K562 (cell line): Measurements from ENCODE around the gene RFX7. TPM values are rescaled to one million over a fixed set of nuclear protein-coding genes. Genes with fewer than 3 reads are reported as not detected.
"Not testable (repeated sequence)": the region's sequence is repeated elsewhere in the genome, so short reads cannot be mapped to it uniquely, and the experiment has no call there.

ENCODE experiments used
- ATAC-seq: fragments of 200-7000 bp; cut with Tn5 transposase; 3 replicates; pipeline ENCODE4 v1.9.1; 2020; ENCODE audit warnings: moderate library complexity
- BruUV-seq: library from RNA; stranded (reverse); fragments of 400-500 nt; replicated peaks from 2 replicates; lab custom pipeline; 2021; lab: Mats Ljungman, UMichigan
- CTCF ChIA-PET: fragments of 300-600 bp; formaldehyde crosslinking; extraction: SDS; loops from one replicate; lab custom pipeline; 2021; ENCODE audit warnings: low intra/inter-chr PET ratio; lab: Yijun Ruan, JAX
- POLR2A ChIA-PET: fragments of 300-600, 350-650 bp; sonication (Branson Sonifier 250); formaldehyde crosslinking; extraction: SDS; loops from one replicate; lab custom pipeline; 2021; ENCODE audit warnings: antibody characterized with exemption, inconsistent platforms; lab: Yijun Ruan, JAX
- DNase-seq, 4 experiments: peaks; one replicate each; pipeline versions ENCODE4 v3.0.0 to v3.0.0-alpha.2; 2011 to 2018; ENCODE audit warnings: low spot score in 3 of 4, mixed read lengths in 3 of 4; ENCODE audit errors: extremely low read depth in 1 of 4
- FAIRE-seq: peaks from 2 replicates; lab custom pipeline; 2011; peaks lifted over from hg19 to GRCh38; lab: Jason Lieb, UNC
- H2AFZ ChIP-seq: 2 replicates; pipeline ENCODE4 v1.6.0; 2011; ENCODE audit warnings: low read depth, low read length, control low read depth, inconsistent platforms
- H3K27ac ChIP-seq: fragments of 200-600 bp; 3 replicates; pipeline ENCODE4 v1.8.0; 2011; ENCODE audit warnings: low read depth, mild to moderate bottlenecking, control low read depth, inconsistent platforms, low read length, moderate library complexity, mixed read lengths; ENCODE audit errors: extremely low read depth
- H3K27me3 ChIP-seq, 2 experiments: fragments of 300-600 bp in 1 of 2; 2 replicates in 1 of 2; 3 replicates in 1 of 2; pipeline versions ENCODE4 v1.6.0 to v1.8.0; 2011; ENCODE audit warnings: inconsistent platforms in 2 of 2, low read length in 2 of 2, mild to moderate bottlenecking in 1 of 2, mixed read lengths in 1 of 2, moderate library complexity in 1 of 2; ENCODE audit not compliant: control insufficient read depth in 2 of 2, insufficient read depth in 2 of 2
- H3K36me3 ChIP-seq: fragments of 300-600 bp; 3 replicates; pipeline ENCODE4 v1.8.0; 2011; ENCODE audit warnings: mild to moderate bottlenecking, low read length, inconsistent platforms; ENCODE audit not compliant: control insufficient read depth, insufficient read depth
- H3K4me1 ChIP-seq, 2 experiments: fragments of 200-600 bp in 1 of 2; replicated peaks in 1 of 2; 2 replicates in 1 of 2; 3 replicates in 1 of 2; pipeline versions ENCODE4 v1.5.1 to v1.8.0; 2011; ENCODE audit warnings: inconsistent platforms in 2 of 2, low read length in 2 of 2, mild to moderate bottlenecking in 1 of 2, mixed read lengths in 1 of 2, moderate library complexity in 1 of 2; ENCODE audit not compliant: control insufficient read depth in 2 of 2, insufficient read depth in 2 of 2
- H3K4me2 ChIP-seq: 2 replicates; pipeline ENCODE4 v1.6.1; 2011; ENCODE audit warnings: low read length, control low read depth, inconsistent platforms, mixed read lengths; ENCODE audit not compliant: insufficient read depth
- H3K4me3 ChIP-seq: fragments of 200-600 bp; sonication (generic), shearing (Covaris generic); 2 replicates; pipeline ENCODE4 v1.5.1; 2016; ENCODE audit warnings: control low read depth, inconsistent platforms
- H3K79me2 ChIP-seq: fragments of 200-600 bp; 3 replicates; pipeline ENCODE4 v1.8.0; 2011; ENCODE audit warnings: low read length, inconsistent platforms; ENCODE audit not compliant: control insufficient read depth, insufficient read depth
- H3K9ac ChIP-seq, 2 experiments: 2 replicates each; pipeline versions ENCODE4 v1.6.0 to v1.6.1; 2011; ENCODE audit warnings: low read depth in 2 of 2, low read length in 2 of 2, control low read depth in 1 of 2, inconsistent platforms in 1 of 2, mild to moderate bottlenecking in 1 of 2, mixed read lengths in 1 of 2; ENCODE audit not compliant: insufficient read depth in 1 of 2
- H3K9me1 ChIP-seq: one replicate; pipeline ENCODE4 v1.6.0; 2011; ENCODE audit warnings: inconsistent platforms, mild to moderate bottlenecking, low read length, moderate library complexity; ENCODE audit not compliant: control insufficient read depth, insufficient read depth
- H3K9me3 ChIP-seq: replicated peaks from 2 replicates; pipeline ENCODE4 v1.5.1; 2011; ENCODE audit warnings: low read depth, low read length, inconsistent platforms; ENCODE audit not compliant: control insufficient read depth, insufficient read depth
- H4K20me1 ChIP-seq: replicated peaks from 2 replicates; pipeline ENCODE4 v1.6.1; 2011; ENCODE audit warnings: low read length, inconsistent platforms, mixed read lengths; ENCODE audit not compliant: control insufficient read depth, insufficient read depth
- ELF2 ChIP-seq: fragments of 250-450 bp; sonication (Bioruptor Pico); IDR thresholded peaks from 2 replicates; pipeline ENCODE4 v1.5.0; 2021; ENCODE audit warnings: mild to moderate bottlenecking
- ELK1 ChIP-seq: sonication (generic); formaldehyde crosslinking; IDR thresholded peaks from 2 replicates; pipeline ENCODE4 v1.8.1; 2022; ENCODE audit warnings: missing genetic modification reagents
- ZNF121 ChIP-seq: sonication (generic); formaldehyde crosslinking; conservative IDR thresholded peaks from 2 replicates; pipeline ENCODE4 v1.8.0; 2022; ENCODE audit warnings: missing genetic modification reagents
- ZNF146 ChIP-seq: IDR thresholded peaks from one replicate; pipeline ENCODE4 v1.6.1; 2018; ENCODE audit warnings: missing compliant biosample characterization; ENCODE audit not compliant: unreplicated experiment
- ZNF316 ChIP-seq: fragments of 450-650 bp; IDR thresholded peaks from 2 replicates; pipeline ENCODE4 v1.6.1; 2016
- ZNF695 ChIP-seq: fragments of 450-650 bp; formaldehyde crosslinking; IDR thresholded peaks from 2 replicates; pipeline ENCODE4 v1.4.0; 2020; ENCODE audit warnings: mild to moderate bottlenecking, moderate library complexity
- WGBS: fragments of 100-300 bp; shearing (Covaris generic); methylation state at CpG from one replicate; pipeline ENCODE4 v1.1.6; 2016; ENCODE audit warnings: low coverage, mixed read lengths; ENCODE audit not compliant: insufficient coverage; ENCODE audit errors: missing lambda C conversion rate; 5-methylcytosine and 5-hydroxymethylcytosine counted together
- in situ Hi-C: fragments of 300-500 bp; cut with MboI; formaldehyde crosslinking; loops from 4 replicates; pipeline ENCODE4 v1.15.0; 2018; ENCODE audit warnings: inconsistent platforms, mixed read lengths
- intact Hi-C: fragments of 100-400 bp; cut with micrococcal nuclease; formaldehyde crosslinking; loops from 2 replicates; pipeline ENCODE4 v1.14.2; 2022
- polyA plus RNA-seq, 8 experiments: library from polyadenylated mRNA; depleted of rRNA in 4 of 8; stranded (reverse) in 5 of 8; unstranded in 3 of 8; fragments of >200 nt; fragmentation: Nextera tagmentation in 2 of 8; fragmentation: Illumina TruSeq in 1 of 8; extraction: Ambion mirVana in 2 of 8; extraction: Trizol in 1 of 8; gene quantifications; 2 replicates each; pipeline versions ENCODE4 v1.2.1 to v1.2.3, GENCODE V29; 2011 to 2014; ENCODE audit warnings: inconsistent platforms in 1 of 8, missing spikeins in 1 of 8
- total RNA-seq, 7 experiments: library from RNA; depleted of rRNA in 6 of 7; stranded (reverse); fragments of >200 nt in 6 of 7; fragmentation: Illumina TruSeq in 2 of 7; extraction: Trizol in 2 of 7; gene quantifications; 2 replicates each; pipeline versions ENCODE4 v1.2.1 to v1.2.3, GENCODE V29; 2011 to 2021; ENCODE audit warnings: low replicate concordance in 1 of 7
- TF ChIP-seq, protein P1 (sequence below): fragments of 150-350 bp; IDR thresholded peaks from 2 replicates; pipeline ENCODE4 v1.6.1; 2014; ENCODE audit warnings: low read depth, mild to moderate bottlenecking, low read length, borderline replicate concordance

The RFX7 gene
- total and polyA plus RNA-seq, 9 of the 15 experiments (the other 6 are each of a cell fraction or from before 2014, with no cell fraction given) = 2.4 to 17.9 (median 6.3) TPM

DNA sequence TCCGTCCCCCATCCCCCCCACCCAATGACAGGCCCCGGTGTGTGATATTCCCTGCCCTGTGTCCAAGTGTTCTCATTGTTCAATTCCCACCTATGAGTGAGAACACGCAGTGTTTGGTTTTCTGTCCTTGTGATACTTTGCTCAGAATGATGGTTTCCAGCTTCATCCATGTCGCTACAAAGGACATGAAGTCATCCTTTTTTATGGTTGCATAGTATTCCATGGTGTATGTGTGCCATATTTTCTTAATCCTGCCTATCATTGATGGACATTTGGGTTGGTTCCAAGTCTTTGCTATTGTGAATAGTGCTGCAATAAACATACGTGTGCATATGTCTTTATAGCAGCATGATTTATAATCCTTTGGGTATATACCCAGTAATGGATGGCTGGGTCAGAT is 22.8 kb upstream of the RFX7 start:
- POLR2A ChIA-PET, H3K27me3 ChIP-seq, H3K4me1 ChIP-seq, H3K27ac ChIP-seq, H3K9ac ChIP-seq: not testable (repeated sequence)
- peak; percentile 64 for TF ChIP-seq ZNF146 (CRISPR knock-in tag)
- TF ChIP-seq, all 486 proteins: peak for 1; not testable (repeated sequence) for 485
- DNase-seq, H3K36me3 ChIP-seq, H3K9me1 ChIP-seq, FAIRE-seq, H3K4me3 ChIP-seq, CTCF ChIA-PET, intact Hi-C loops, BruUV-seq, in situ Hi-C loops, H2AFZ ChIP-seq, H4K20me1 ChIP-seq, H3K4me2 ChIP-seq, H3K79me2 ChIP-seq, H3K9me3 ChIP-seq, ATAC-seq: not testable (repeated sequence)
- 36% methylated on average over 4 of the region's 5 CpGs for WGBS

- intact Hi-C loops (no loop called here), in situ Hi-C loops (no loop called here)
- FAIRE-seq = no peak
- Histone ChIP-seq H3K27me3 (no peaks in the 10 kb centered on the region), H3K9ac (no peak overlapping the region), H3K4me2 (no peak overlapping the region), H3K9me1 (no peaks in the 10 kb centered on the region), H3K4me1 (no peaks in the 10 kb centered on the region; a peak in 1 of 5 replicates), H3K79me2 (no peaks in the 10 kb centered on the region), H2AFZ (no peak overlapping the region), H3K27ac (no peak overlapping the region), H4K20me1 (no peaks in the 10 kb centered on the region), H3K4me3 (no peak overlapping the region), H3K9me3 (no peaks in the 10 kb centered on the region), H3K36me3 (no peaks in the 10 kb centered on the region)
- CTCF ChIA-PET = no interaction called here
- no peak for DNase-seq
- BruUV-seq = no TSS peak
- no peak; the same call in 2 of the 3 replicates for ATAC-seq
- POLR2A ChIA-PET = interaction anchor here (0.6 kb wide), 1 partner anchor 995 kb away, joined by 4 read pairs; no protein-coding TSS in a partner anchor
- 22% methylated on average over 4 of the region's 4 CpGs for WGBS
- TF ChIP-seq ZNF316 (peak; percentile 71), ZNF121 (CRISPR knock-in tag) (no peak), ELF2 (CRISPR knock-in tag) (no peak), ZNF695 (CRISPR knock-in tag) (no peak), ELK1 (no peak)
- TF ChIP-seq, protein P1, sequence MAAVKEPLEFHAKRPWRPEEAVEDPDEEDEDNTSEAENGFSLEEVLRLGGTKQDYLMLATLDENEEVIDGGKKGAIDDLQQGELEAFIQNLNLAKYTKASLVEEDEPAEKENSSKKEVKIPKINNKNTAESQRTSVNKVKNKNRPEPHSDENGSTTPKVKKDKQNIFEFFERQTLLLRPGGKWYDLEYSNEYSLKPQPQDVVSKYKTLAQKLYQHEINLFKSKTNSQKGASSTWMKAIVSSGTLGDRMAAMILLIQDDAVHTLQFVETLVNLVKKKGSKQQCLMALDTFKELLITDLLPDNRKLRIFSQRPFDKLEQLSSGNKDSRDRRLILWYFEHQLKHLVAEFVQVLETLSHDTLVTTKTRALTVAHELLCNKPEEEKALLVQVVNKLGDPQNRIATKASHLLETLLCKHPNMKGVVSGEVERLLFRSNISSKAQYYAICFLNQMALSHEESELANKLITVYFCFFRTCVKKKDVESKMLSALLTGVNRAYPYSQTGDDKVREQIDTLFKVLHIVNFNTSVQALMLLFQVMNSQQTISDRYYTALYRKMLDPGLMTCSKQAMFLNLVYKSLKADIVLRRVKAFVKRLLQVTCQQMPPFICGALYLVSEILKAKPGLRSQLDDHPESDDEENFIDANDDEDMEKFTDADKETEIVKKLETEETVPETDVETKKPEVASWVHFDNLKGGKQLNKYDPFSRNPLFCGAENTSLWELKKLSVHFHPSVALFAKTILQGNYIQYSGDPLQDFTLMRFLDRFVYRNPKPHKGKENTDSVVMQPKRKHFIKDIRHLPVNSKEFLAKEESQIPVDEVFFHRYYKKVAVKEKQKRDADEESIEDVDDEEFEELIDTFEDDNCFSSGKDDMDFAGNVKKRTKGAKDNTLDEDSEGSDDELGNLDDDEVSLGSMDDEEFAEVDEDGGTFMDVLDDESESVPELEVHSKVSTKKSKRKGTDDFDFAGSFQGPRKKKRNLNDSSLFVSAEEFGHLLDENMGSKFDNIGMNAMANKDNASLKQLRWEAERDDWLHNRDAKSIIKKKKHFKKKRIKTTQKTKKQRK = no peak
Measured at GRCh38 chr15:56261854-56262509, 18.3 kb upstream of the RFX7 start.
